NT2/D1 (cell line): ENCODE measurements around the gene STX8.

Source experiments
- SUZ12 ChIP-seq: IDR thresholded peaks from 2 replicates; pipeline ENCODE4 v1.6.1; 2011; ENCODE audit not compliant: insufficient read length, insufficient read depth; ENCODE audit errors: extremely low read depth
- YY1 ChIP-seq: IDR thresholded peaks from 2 replicates; pipeline ENCODE4 v1.6.1; 2011; ENCODE audit not compliant: insufficient read length, insufficient read depth
- ZNF274 ChIP-seq: IDR thresholded peaks from 2 replicates; pipeline ENCODE4 v1.6.1; 2011; ENCODE audit warnings: mild to moderate bottlenecking, low read depth, low read length

GRCh38 chr17:9360677-9361081 is 214.9 kb downstream of the STX8 start:
- no peak for TF ChIP-seq SUZ12
- TF ChIP-seq YY1 = no peak
- TF ChIP-seq ZNF274 = no peak
